Epithelial cell of alveolus of lung (primary cell): ENCODE data around the gene RPS6KA5. TPM values are rescaled to one million over a fixed set of nuclear protein-coding genes. Genes with fewer than 3 reads are reported as not detected.

ENCODE experiments used
- total RNA-seq: library from RNA; depleted of rRNA; stranded (reverse); fragments of >200 nt; gene quantifications from 2 replicates; pipeline ENCODE4 v1.2.1, GENCODE V29; 2015

RPS6KA5 gene
- total RNA-seq, result 0.65 and 0.96 TPM in 2 replicates

DNA sequence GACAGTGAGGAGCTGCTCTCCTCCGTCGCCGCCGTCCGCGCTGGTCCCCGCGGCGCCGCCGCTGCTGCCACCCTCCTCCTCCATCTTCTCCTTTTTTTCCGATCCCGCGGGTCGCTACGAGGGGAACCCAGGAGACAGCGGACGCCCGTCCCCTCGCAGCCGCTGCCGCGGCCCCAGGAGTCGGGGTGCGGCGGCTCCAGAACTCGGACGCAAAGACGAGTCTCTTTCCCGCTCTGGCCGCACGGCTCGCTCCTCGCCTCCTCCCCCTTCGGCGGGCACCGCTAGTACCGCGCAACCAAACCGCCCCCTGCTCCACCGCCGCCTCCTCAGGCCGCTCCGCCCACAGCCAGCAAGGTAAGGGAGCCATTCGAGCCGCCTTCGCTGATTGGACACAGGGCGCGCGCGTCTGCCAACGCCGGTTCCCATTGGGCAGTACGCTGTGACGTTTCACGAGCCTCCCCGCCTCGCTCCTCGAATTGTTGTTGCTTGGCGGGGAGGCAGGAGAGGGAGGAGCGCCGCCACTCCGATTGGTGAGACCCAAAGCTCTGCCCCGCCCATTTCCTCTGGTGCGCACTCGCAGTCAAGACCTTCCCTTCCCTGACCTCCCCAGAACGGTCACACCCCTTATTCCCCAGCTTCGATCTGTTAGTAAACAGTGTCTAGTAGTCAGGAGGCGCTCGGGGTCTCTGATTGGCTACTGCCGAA, at the start of gene RPS6KA5:
RPS6KA5 (minus strand) TSS at position 291 of the 705 bp plus-strand sequence; CDS start at position 84, 207 bp downstream.

DNA sequence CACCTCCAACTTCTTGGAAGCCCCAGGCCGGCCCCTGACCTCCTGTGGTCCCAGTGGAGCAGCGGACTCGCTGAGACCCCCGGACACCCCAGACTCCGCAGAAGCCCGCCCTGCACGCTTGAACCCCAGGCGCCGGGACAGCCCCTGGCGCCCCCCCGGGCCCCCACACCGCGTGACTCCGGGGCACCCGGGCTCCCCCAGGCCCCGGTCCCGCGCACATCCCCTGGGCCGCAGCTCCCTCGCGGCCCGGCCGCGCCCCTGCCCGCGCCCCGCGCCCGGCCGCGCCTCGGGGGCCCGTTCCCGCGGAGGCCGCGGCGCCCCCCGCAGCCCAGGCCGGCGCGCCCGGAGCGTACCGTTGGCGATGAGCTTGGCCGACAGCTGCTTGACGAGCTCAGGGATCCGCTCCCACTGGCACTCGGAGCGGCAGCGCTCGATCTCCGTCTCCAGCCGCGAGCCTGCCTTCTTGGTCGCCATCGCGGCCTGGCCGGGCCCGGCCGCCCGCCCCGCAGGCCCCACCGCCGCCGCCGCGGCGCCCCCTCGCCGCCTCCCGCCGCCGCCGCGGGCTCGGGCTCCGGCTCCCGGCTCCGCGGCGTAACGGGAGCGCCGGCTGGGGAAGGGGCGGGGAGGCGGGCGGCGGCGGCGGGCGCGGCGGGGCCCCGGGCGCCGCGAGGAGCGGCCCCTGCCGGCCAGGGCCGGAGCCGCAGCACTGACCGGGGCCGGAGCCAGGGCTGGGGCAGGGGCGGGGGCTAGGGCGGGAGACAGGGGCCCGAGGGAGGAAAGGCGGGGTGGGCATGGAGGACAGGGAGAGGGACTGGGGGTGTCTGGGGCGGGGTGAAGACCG, 244.4 kb downstream of the RPS6KA5 start, which contains the start of gene TTC7B:
TTC7B (minus strand) TSS at position 609 of the 841 bp plus-strand sequence; CDS start at position 474, 135 bp downstream.

Other genes starting within 250 kb of the RPS6KA5 start
- gene TTC7B, start 244.2 kb downstream of the RPS6KA5 start, total RNA-seq, result 26.4 and 32.3 TPM in 2 replicates
- 24.3 and 30.3 TPM in 2 replicates for gene DGLUCY, start 53.4 kb upstream of the RPS6KA5 start, total RNA-seq
- under 0.01 and 1.6 TPM in 2 replicates for gene GPR68, start 184.1 kb upstream of the RPS6KA5 start, total RNA-seq